22Rv1 (cell line): ENCODE measurements around the gene PAFAH1B1.

Source experiments
- CTCF ChIP-seq: fragments of 450-650 bp; IDR thresholded peaks from 2 replicates; pipeline ENCODE4 v1.5.1; 2017; ENCODE audit warnings: mild to moderate bottlenecking
- ZFX ChIP-seq: fragments of 450-650 bp; IDR thresholded peaks from 2 replicates; pipeline ENCODE4 v1.6.1; 2017; ENCODE audit warnings: antibody characterized with exemption, borderline replicate concordance

GRCh38 chr17:2680961-2681360 lies 87.5 kb downstream of the PAFAH1B1 start:
- no peak for TF ChIP-seq CTCF
- no peak for TF ChIP-seq ZFX
